Measurements from ENCODE around the gene GABPB1.

GRCh38 chr15:50232791-50233190 lies 122.2 kb downstream of the GABPB1 start:
- TF ChIP-seq CTCF (IDR thresholded peaks at IDR 0.05), result no peak
- TF ChIP-seq POLR2A (IDR thresholded peaks at IDR 0.05), result no peak
